Upper lobe of right lung (tissue), 1 donor: ENCODE measurements around the gene DOCK2. TPM values are rescaled to one million over a fixed set of nuclear protein-coding genes. Genes with fewer than 3 reads are reported as not detected.

Source experiments
- ATAC-seq: fragments of 200-7000 bp; cut with Tn5 transposase; one replicate; pipeline ENCODE4 v1.9.1; 2020; ENCODE audit warnings: mild to moderate bottlenecking, moderate library complexity
- DNase-seq: peaks from one replicate; pipeline ENCODE4 v3.0.0-alpha.2; 2020
- H3K27ac ChIP-seq: fragments of 200-600 bp; one replicate; pipeline ENCODE4 v1.8.0; 2022
- H3K27me3 ChIP-seq: fragments of 200-600 bp; one replicate; pipeline ENCODE4 v1.8.0; 2022; ENCODE audit warnings: mild to moderate bottlenecking
- H3K36me3 ChIP-seq: fragments of 200-600 bp; one replicate; pipeline ENCODE4 v1.8.0; 2022
- H3K4me1 ChIP-seq: fragments of 200-600 bp; one replicate; pipeline ENCODE4 v1.8.0; 2022
- H3K4me3 ChIP-seq: fragments of 200-600 bp; one replicate; pipeline ENCODE4 v1.8.0; 2022; ENCODE audit warnings: mild to moderate bottlenecking
- H3K9me3 ChIP-seq: fragments of 200-600 bp; one replicate; pipeline ENCODE4 v1.8.0; 2022
- CTCF ChIP-seq: fragments of 200-600 bp; IDR thresholded peaks from one replicate; pipeline ENCODE4 v1.8.0; 2022; ENCODE audit warnings: antibody characterized with exemption
- intact Hi-C: fragments of 100-400 bp; cut with DNase I; formaldehyde crosslinking; loops from one replicate; pipeline ENCODE4 v1.11.0; 2022
- total RNA-seq: library from RNA; stranded (reverse); fragmentation: NEBNext Ultra II Directional; extraction: Animal tissue kit (Norgen Biotek cat#: 25700); gene quantifications from one replicate; pipeline ENCODE4 v1.2.1, GENCODE V29; 2021
- donor health status: DM: no; HTN: yes; CAD: no; lungs with severe emphysema.

DOCK2 gene
- total RNA-seq, 1 donor from 2014 or later: 65.4 TPM

GRCh38 chr5:169812786-169813185 lies 175.7 kb downstream of the DOCK2 start:
- H3K27ac ChIP-seq: no peak overlapping the region
- no peaks in the 10 kb centered on the region for H3K27me3 ChIP-seq
- H3K36me3 ChIP-seq: no peaks in the 10 kb centered on the region
- H3K4me1 ChIP-seq: no peaks in the 10 kb centered on the region
- ATAC-seq (no peak), DNase-seq (no peak)
- H3K9me3 ChIP-seq: no peaks in the 10 kb centered on the region
- intact Hi-C loops: no loop called here
- no peak overlapping the region for H3K4me3 ChIP-seq
- TF ChIP-seq CTCF: no peak

- DNase-seq (no peak), ATAC-seq (no peak)
- no peak for TF ChIP-seq CTCF
- intact Hi-C loops: no loop called here
- H3K27me3 ChIP-seq: no peaks in the 10 kb centered on the region
- no peak overlapping the region for H3K27ac ChIP-seq
- H3K9me3 ChIP-seq: no peaks in the 10 kb centered on the region
- no peaks in the 10 kb centered on the region for H3K4me1 ChIP-seq
- no peaks in the 10 kb centered on the region for H3K36me3 ChIP-seq
- H3K4me3 ChIP-seq: no peak overlapping the region
Measured at GRCh38 chr5:169814045-169814444, 177.0 kb downstream of the DOCK2 start.

GRCh38 chr5:169814522-169814921 lies 177.4 kb downstream of the DOCK2 start:
- TF ChIP-seq CTCF: no peak
- no peaks in the 10 kb centered on the region for H3K36me3 ChIP-seq
- no peaks in the 10 kb centered on the region for H3K27me3 ChIP-seq
- DNase-seq (no peak), ATAC-seq (no peak)
- no peaks in the 10 kb centered on the region for H3K4me1 ChIP-seq
- no peaks in the 10 kb centered on the region for H3K9me3 ChIP-seq
- H3K4me3 ChIP-seq: no peak overlapping the region
- H3K27ac ChIP-seq: no peak overlapping the region
- intact Hi-C loops: no loop called here

- Histone ChIP-seq H3K36me3 (no peaks in the 10 kb centered on the region), H3K27me3 (no peaks in the 10 kb centered on the region), H3K4me3 (no peak overlapping the region), H3K4me1 (no peaks in the 10 kb centered on the region), H3K9me3 (no peaks in the 10 kb centered on the region), H3K27ac (no peak overlapping the region)
- TF ChIP-seq CTCF: no peak
- no peak for ATAC-seq
- intact Hi-C loops: no loop called here
- no peak for DNase-seq
Measured at GRCh38 chr5:169817031-169817430, 180.0 kb downstream of the DOCK2 start.

GRCh38 chr5:169826618-169827017 lies 189.5 kb downstream of the DOCK2 start:
- TF ChIP-seq CTCF: no peak
- ATAC-seq (no peak), DNase-seq (no peak)
- Histone ChIP-seq H3K27ac (no peak overlapping the region), H3K9me3 (no peaks in the 10 kb centered on the region), H3K4me1 (no peaks in the 10 kb centered on the region), H3K4me3 (no peak overlapping the region), H3K36me3 (no peaks in the 10 kb centered on the region), H3K27me3 (no peaks in the 10 kb centered on the region)
- intact Hi-C loops: no loop called here

- no peaks in the 10 kb centered on the region for H3K9me3 ChIP-seq
- H3K4me1 ChIP-seq: no peaks in the 10 kb centered on the region
- no peaks in the 10 kb centered on the region for H3K36me3 ChIP-seq
- no peak for DNase-seq
- H3K27me3 ChIP-seq: no peaks in the 10 kb centered on the region
- H3K27ac ChIP-seq: no peak overlapping the region
- intact Hi-C loops: no loop called here
- no peak for ATAC-seq
- TF ChIP-seq CTCF: no peak
- H3K4me3 ChIP-seq: no peak overlapping the region
Measured at GRCh38 chr5:169827769-169828168, 190.7 kb downstream of the DOCK2 start.
